WERI-Rb-1 (cell line): ENCODE measurements around the gene ZNF784.
"Not testable (repeated sequence)": the region's sequence is repeated elsewhere in the genome, so short reads cannot be mapped to it uniquely, and the experiment has no call there.

Source experiments
- DNase-seq: peaks from one replicate; pipeline ENCODE4 v3.0.0-alpha.2; 2020
- H3K27ac ChIP-seq: fragments of 250-450 bp; sonication (Bioruptor Pico); 2 replicates; pipeline ENCODE4 v1.5.1; 2020; ENCODE audit warnings: mild to moderate bottlenecking, moderate library complexity
- H3K27me3 ChIP-seq: fragments of 250-450 bp; sonication (Bioruptor Pico); 2 replicates; pipeline ENCODE4 v1.5.1; 2021; ENCODE audit warnings: mild to moderate bottlenecking, low read depth, moderate library complexity; ENCODE audit not compliant: insufficient read depth, severe bottlenecking
- H3K36me3 ChIP-seq: fragments of 250-450 bp; sonication (Bioruptor Pico); 2 replicates; pipeline ENCODE4 v1.5.1; 2020; ENCODE audit warnings: mild to moderate bottlenecking, moderate library complexity
- H3K4me3 ChIP-seq: 2 replicates; pipeline ENCODE4 v1.5.1; 2011; ENCODE audit warnings: low read depth, mild to moderate bottlenecking, control low read depth, low read length
- H3K9me3 ChIP-seq: fragments of 250-450 bp; sonication (Bioruptor Pico); 2 replicates; pipeline ENCODE4 v1.5.1; 2021; ENCODE audit warnings: mild to moderate bottlenecking, moderate library complexity; ENCODE audit not compliant: severe bottlenecking
- TF ChIP-seq, protein P1 (sequence below): IDR thresholded peaks from 2 replicates; pipeline ENCODE4 v1.5.1; 2011; ENCODE audit warnings: low read depth, mild to moderate bottlenecking, control low read depth, inconsistent platforms, low read length

ZNF784 gene

DNA sequence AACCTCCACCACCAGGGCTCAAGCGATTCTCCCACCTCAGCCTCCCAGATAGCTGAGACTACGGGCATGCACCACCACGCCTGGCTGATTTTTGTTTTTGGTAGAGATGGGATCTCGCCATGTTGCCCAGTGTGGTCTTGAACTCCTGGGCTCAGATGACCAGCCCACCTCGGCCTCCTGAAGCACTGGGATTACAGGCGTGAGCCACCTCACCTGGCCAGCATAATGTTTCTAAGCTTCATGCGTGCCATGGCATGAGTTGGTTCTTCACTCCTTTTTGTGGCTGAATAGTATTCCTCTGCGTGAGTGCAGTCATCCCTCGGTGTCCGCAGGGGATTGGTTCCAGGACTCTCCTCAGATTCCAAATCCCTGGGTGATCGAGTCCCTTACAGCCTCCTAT lies 39.5 kb downstream of the ZNF784 start:
- H3K36me3 ChIP-seq = no peaks in the 10 kb centered on the region
- TF ChIP-seq, protein P1, sequence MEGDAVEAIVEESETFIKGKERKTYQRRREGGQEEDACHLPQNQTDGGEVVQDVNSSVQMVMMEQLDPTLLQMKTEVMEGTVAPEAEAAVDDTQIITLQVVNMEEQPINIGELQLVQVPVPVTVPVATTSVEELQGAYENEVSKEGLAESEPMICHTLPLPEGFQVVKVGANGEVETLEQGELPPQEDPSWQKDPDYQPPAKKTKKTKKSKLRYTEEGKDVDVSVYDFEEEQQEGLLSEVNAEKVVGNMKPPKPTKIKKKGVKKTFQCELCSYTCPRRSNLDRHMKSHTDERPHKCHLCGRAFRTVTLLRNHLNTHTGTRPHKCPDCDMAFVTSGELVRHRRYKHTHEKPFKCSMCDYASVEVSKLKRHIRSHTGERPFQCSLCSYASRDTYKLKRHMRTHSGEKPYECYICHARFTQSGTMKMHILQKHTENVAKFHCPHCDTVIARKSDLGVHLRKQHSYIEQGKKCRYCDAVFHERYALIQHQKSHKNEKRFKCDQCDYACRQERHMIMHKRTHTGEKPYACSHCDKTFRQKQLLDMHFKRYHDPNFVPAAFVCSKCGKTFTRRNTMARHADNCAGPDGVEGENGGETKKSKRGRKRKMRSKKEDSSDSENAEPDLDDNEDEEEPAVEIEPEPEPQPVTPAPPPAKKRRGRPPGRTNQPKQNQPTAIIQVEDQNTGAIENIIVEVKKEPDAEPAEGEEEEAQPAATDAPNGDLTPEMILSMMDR = no peak
- H3K27ac ChIP-seq = no peak overlapping the region; the same call in 1 of the 2 replicates
- H3K4me3 ChIP-seq = no peak overlapping the region
- no peaks in the 10 kb centered on the region for H3K27me3 ChIP-seq
- DNase-seq = no peak
- H3K9me3 ChIP-seq = no peaks in the 10 kb centered on the region

DNA sequence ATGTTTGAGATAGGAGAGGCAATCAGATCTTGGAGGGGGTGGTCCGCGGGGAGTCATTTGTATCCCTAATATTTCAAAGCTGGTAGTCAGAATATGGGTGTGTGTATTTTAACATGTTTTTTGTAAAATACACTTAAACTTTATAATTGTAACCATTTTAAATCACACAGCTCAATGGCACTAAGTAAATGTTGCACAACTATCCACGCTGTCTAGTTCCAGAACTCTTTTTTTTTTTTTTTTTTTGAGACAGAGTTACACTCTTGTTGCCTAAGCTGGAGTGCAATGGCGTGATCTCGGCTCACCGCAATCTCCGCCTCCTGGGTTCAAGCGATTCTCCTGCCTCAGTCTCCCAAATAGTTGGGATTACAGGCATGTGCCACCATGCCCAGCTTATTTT lies 40.5 kb downstream of the ZNF784 start:
- H3K9me3 ChIP-seq, H3K27ac ChIP-seq, H3K4me3 ChIP-seq, H3K36me3 ChIP-seq, DNase-seq, H3K27me3 ChIP-seq: not testable (repeated sequence)

DNA sequence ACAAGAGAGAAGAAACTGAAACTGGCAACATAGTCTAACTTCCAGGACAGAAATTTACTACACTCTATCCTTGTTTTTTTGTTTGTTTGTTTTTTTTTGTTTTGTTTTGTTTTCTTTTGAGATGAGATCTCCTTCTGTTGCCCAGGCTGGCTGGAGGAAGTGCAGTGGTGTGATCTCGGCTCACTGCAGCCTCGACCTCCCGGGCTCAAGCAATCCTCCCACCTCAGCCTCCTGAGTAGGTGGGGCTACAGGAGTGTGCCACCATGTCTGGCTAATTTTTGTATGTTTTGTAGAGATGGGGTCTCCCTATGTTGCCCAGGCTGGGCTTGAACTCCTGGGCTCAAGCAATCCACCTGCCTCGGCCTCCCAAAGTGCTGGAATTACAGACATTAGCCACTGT lies 42.1 kb downstream of the ZNF784 start:
- not testable (repeated sequence) for H3K27me3 ChIP-seq, H3K27ac ChIP-seq, H3K4me3 ChIP-seq, DNase-seq, H3K36me3 ChIP-seq, H3K9me3 ChIP-seq

DNA sequence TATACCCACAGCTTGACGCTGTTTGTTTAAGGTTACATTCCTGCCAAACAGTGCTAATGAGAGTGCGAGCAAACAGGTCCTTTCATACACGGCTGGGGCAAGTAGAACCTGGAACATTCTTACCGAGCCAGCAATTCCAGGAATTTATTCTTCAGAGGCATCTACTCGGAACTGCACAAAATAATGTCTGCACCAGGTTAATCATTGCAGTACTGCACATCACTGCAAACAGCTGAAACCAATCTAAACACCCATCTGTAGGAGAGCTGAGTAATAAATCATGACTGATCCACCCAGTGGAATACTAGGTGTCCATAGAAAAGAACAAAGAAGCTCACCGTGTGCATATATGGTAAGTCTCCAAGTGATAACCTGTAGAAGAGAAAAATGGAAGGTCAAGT lies 42.5 kb downstream of the ZNF784 start:
- no peak for DNase-seq
- Histone ChIP-seq H3K9me3 (no peaks in the 10 kb centered on the region), H3K27me3 (no peaks in the 10 kb centered on the region), H3K27ac (no peak overlapping the region), H3K4me3 (no peak overlapping the region), H3K36me3 (peaks cover 7% of the 10 kb centered on the region)
- TF ChIP-seq, protein P1 = no peak

DNA sequence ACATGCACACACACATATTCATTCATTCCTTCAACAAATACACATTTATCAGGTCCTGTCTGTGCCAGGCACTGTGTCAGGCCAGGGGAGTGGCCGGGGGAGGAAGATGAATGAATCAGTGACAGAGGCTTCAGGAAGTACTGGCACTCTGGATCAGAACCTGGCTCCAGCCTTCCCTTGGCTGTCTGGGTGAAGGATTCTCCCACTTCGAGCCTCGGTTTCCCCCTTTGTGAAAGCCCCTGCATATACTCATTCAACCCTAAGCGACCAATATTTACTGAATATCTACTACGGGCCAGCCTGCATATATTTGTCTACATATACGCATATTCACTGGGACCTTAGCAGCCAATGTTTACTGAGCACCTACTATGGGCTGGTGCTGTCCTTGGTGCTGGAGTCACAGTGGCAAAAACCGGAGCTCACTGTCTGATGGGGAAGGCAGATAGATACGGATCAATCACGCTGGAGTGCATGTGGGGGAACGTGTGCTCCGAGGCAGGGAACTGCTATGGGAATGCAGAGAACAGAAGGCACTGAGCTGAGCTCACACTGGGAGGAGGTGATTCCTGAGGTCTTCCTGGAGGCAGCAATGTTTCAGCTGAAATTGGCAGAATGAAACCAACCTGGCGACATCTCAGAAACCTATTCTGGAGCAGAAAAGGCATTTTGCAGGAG lies 43.1 kb downstream of the ZNF784 start:
- TF ChIP-seq, protein P1 = no peak
- H3K4me3 ChIP-seq = peak overlapping the region; percentile 95
- no peaks in the 10 kb centered on the region for H3K9me3 ChIP-seq
- peak overlapping the region; percentile 90 for H3K27ac ChIP-seq
- H3K27me3 ChIP-seq = no peaks in the 10 kb centered on the region
- H3K36me3 ChIP-seq = peaks cover 12% of the 10 kb centered on the region
- no peak for DNase-seq

DNA sequence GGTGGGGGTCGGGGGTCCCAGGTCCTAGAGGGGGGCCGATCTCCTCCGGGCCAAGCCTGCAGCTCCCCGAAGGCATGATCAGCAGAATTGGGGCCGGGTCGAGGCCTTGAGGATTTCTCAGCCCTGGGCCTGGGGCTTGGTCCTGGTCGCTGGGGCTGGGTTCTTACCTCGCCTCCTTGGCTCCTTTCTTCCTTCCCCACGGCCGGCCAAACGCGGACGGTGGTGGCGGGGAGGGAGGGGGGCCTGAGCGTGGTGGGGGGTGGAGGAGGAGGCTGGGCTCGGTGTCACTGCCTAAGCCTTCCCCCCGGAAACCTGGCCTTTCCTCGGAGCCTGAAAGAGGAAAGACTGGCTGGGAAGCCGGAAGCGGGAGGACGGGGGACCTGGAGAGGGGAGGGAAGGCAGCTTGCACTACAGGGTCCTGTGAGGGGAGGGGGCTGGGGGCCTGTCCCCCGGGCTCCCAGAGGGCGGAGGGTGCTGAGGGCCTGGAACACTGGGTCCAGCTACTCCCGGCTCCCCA lies 43.7 kb downstream of the ZNF784 start, which contains the start of gene ZNF579:
TSS of gene ZNF579 (minus strand) at position 221 of the 517 bp plus-strand sequence. CDS start 1,209 bp downstream, outside the sequence.
- Histone ChIP-seq H3K27me3 (no peaks in the 10 kb centered on the region), H3K27ac (peak within 1 kb of the TSS; percentile 90), H3K4me3 (peak within 1 kb of the TSS; percentile 95), H3K36me3 (peaks cover 18% of the 10 kb centered on the region), H3K9me3 (no peaks in the 10 kb centered on the region)
- DNase-seq = peak; percentile 94
- TF ChIP-seq, protein P1 = no peak
